ENCODE results near the gene PPP2R5B.

Gene PPP2R5B

GRCh38 chr11:64935359-64936081 is 11.0 kb downstream of the PPP2R5B start, which contains the start of gene GPHA2 (continued):
- no peak for TF ChIP-seq ZBTB11 (tag by site-specific recombination; conservative IDR thresholded peaks at IDR 0.05; ENCODE audit: low read depth)
- no peak for TF ChIP-seq TCF7L2 (IDR thresholded peaks at IDR 0.05; ENCODE audit: borderline replicate concordance, low read depth, low read length)
- no peak for TF ChIP-seq YY2 (tag by site-specific recombination; IDR thresholded peaks at IDR 0.05)
- no peak for TF ChIP-seq HOXA7 (CRISPR knock-in tag; IDR thresholded peaks at IDR 0.05; ENCODE audit: borderline replicate concordance)
- no peak for TF ChIP-seq ZBTB7A (tag by site-specific recombination; IDR thresholded peaks at IDR 0.05; ENCODE audit: low read depth)
- no peak for TF ChIP-seq ZNF148 (tag by site-specific recombination; IDR thresholded peaks at IDR 0.05; ENCODE audit: borderline replicate concordance)
- no peak for TF ChIP-seq ZNF544 (tag by site-specific recombination; IDR thresholded peaks at IDR 0.05)
- TF ChIP-seq ZNF518A (tag by site-specific recombination; conservative IDR thresholded peaks at IDR 0.05; ENCODE audit: low read depth): no peak
- no peak for TF ChIP-seq ZFP69B (tag by site-specific recombination; IDR thresholded peaks at IDR 0.05)
- no peak for TF ChIP-seq ZNF354C (tag by site-specific recombination; IDR thresholded peaks at IDR 0.05; ENCODE audit: borderline replicate concordance, low read depth)
- TF ChIP-seq ZNF324 (tag by site-specific recombination; IDR thresholded peaks at IDR 0.05): no peak
- TF ChIP-seq ZNF692 (tag by site-specific recombination; IDR thresholded peaks at IDR 0.05): no peak
- TF ChIP-seq ZNF221 (tag by site-specific recombination; IDR thresholded peaks at IDR 0.05; ENCODE audit: borderline replicate concordance): no peak
- TF ChIP-seq ZNF501 (tag by site-specific recombination; IDR thresholded peaks at IDR 0.05): no peak
- no peak for TF ChIP-seq ZNF362 (tag by site-specific recombination; IDR thresholded peaks at IDR 0.05)
- no peak for TF ChIP-seq ZNF623 (tag by site-specific recombination; IDR thresholded peaks at IDR 0.05)
- TF ChIP-seq ZNF558 (tag by site-specific recombination; IDR thresholded peaks at IDR 0.05): no peak
- peak; percentile 75 for TF ChIP-seq GLIS1 (tag by site-specific recombination; IDR thresholded peaks at IDR 0.05)
- no peak for TF ChIP-seq ZNF560 (tag by site-specific recombination; IDR thresholded peaks at IDR 0.05; ENCODE audit: borderline replicate concordance)
- TF ChIP-seq ZSCAN23 (tag by site-specific recombination; IDR thresholded peaks at IDR 0.05): no peak
- TF ChIP-seq ZNF10 (tag by site-specific recombination; IDR thresholded peaks at IDR 0.05): no peak
- TF ChIP-seq ZNF391 (tag by site-specific recombination; IDR thresholded peaks at IDR 0.05; ENCODE audit: borderline replicate concordance, low read depth): no peak
- TF ChIP-seq ZIC2 (tag by site-specific recombination; IDR thresholded peaks at IDR 0.05): peak; percentile 73
- TF ChIP-seq ZNF48 (tag by site-specific recombination; IDR thresholded peaks at IDR 0.05): no peak
- no peak for TF ChIP-seq ZFP3 (tag by site-specific recombination; IDR thresholded peaks at IDR 0.05; ENCODE audit: low read depth)
- peak; percentile 83; the same call in 1 of the 2 replicates for TF ChIP-seq ZNF768 (tag by site-specific recombination; IDR thresholded peaks at IDR 0.05)
- no peak for TF ChIP-seq ZNF23 (tag by site-specific recombination; IDR thresholded peaks at IDR 0.05; ENCODE audit: borderline replicate concordance)

Measured in HEK293 (cell line).